Lower leg skin (tissue), 4 donors: ENCODE data around the gene AMFR. TPM values are rescaled to one million over a fixed set of nuclear protein-coding genes. Genes with fewer than 3 reads are reported as not detected.
"Not testable (repeated sequence)": the region's sequence is repeated elsewhere in the genome, so short reads cannot be mapped to it uniquely, and the experiment has no call there.

ENCODE experiments used
- DNase-seq, 2 donors: peaks; one replicate each; pipeline ENCODE4 v3.0.0-alpha.2; 2019; ENCODE audit warnings: low spot score in 2 of 2
- H3K4me3 ChIP-seq: fragments of 200-600 bp; sonication (generic); 2 replicates; pipeline ENCODE4 v1.5.1; 2017; ENCODE audit warnings: mild to moderate bottlenecking, low read depth; ENCODE audit not compliant: poor library complexity, severe bottlenecking
- POLR2A ChIP-seq, 2 donors: fragments of 450-650 bp; IDR thresholded peaks; one replicate each; pipeline ENCODE4 v1.6.1; 2016 to 2017; ENCODE audit warnings: antibody characterized with exemption in 2 of 2, mild to moderate bottlenecking in 1 of 2, moderate library complexity in 1 of 2
- WGBS, 2 donors: methylation state at CpG; one replicate each; pipeline ENCODE4 v1.1.5; 2018; 5-methylcytosine and 5-hydroxymethylcytosine counted together
- intact Hi-C: fragments of 100-400 bp; cut with DNase I; formaldehyde crosslinking; loops from one replicate; pipeline ENCODE4 v1.15.0; 2023; ENCODE audit warnings: low total_unique reads
- total RNA-seq, 4 donors: library from RNA; depleted of rRNA; stranded (reverse); fragments of >200 nt; gene quantifications; one replicate each; pipeline ENCODE4 v1.1.0, GENCODE V29; 2016
- TF ChIP-seq, protein P1 (sequence below), 3 donors: fragments of 450-650 bp; IDR thresholded peaks; one replicate each; pipeline ENCODE4 v1.5.1; 2016; ENCODE audit warnings: antibody characterized with exemption in 3 of 3, mild to moderate bottlenecking in 3 of 3, moderate library complexity in 2 of 3

The AMFR gene
- total RNA-seq, 4 donors from 2014 or later = 77.3 to 149 (median 124) TPM

- no peak for DNase-seq
- H3K4me3 ChIP-seq = no peak overlapping the region
- intact Hi-C loops = no loop called here
- 68% methylated on average over 5 of the region's 5 CpGs for WGBS, 2 donors
- TF ChIP-seq POLR2A (IDR thresholded peaks at IDR 0.05) = no peak
- TF ChIP-seq, protein P1, sequence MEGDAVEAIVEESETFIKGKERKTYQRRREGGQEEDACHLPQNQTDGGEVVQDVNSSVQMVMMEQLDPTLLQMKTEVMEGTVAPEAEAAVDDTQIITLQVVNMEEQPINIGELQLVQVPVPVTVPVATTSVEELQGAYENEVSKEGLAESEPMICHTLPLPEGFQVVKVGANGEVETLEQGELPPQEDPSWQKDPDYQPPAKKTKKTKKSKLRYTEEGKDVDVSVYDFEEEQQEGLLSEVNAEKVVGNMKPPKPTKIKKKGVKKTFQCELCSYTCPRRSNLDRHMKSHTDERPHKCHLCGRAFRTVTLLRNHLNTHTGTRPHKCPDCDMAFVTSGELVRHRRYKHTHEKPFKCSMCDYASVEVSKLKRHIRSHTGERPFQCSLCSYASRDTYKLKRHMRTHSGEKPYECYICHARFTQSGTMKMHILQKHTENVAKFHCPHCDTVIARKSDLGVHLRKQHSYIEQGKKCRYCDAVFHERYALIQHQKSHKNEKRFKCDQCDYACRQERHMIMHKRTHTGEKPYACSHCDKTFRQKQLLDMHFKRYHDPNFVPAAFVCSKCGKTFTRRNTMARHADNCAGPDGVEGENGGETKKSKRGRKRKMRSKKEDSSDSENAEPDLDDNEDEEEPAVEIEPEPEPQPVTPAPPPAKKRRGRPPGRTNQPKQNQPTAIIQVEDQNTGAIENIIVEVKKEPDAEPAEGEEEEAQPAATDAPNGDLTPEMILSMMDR (IDR thresholded peaks at IDR 0.05) = no peak
These were observed 24.9 kb downstream of the AMFR start for GRCh38 chr16:56400458-56400857.

- WGBS, 2 donors = 89 to 96% methylated on average over 2 of the region's 2 CpGs
- no peak overlapping the region for H3K4me3 ChIP-seq
- no peak for DNase-seq
- TF ChIP-seq, protein P1 (IDR thresholded peaks at IDR 0.05) = no peak
- TF ChIP-seq POLR2A (IDR thresholded peaks at IDR 0.05) = no peak
- intact Hi-C loops = no loop called here
These were observed 25.9 kb downstream of the AMFR start for GRCh38 chr16:56399486-56399885.

- no peak for DNase-seq
- 55 to 69% methylated on average over 2 of the region's 2 CpGs for WGBS, 2 donors
- TF ChIP-seq POLR2A (IDR thresholded peaks at IDR 0.05) = no peak
- TF ChIP-seq, protein P1 (IDR thresholded peaks at IDR 0.05) = no peak
- H3K4me3 ChIP-seq = no peak overlapping the region
- intact Hi-C loops = no loop called here
These were observed 26.3 kb downstream of the AMFR start for GRCh38 chr16:56399047-56399446.

GRCh38 chr16:56396724-56397123 is 28.6 kb downstream of the AMFR start:
- intact Hi-C loops = not testable (repeated sequence)
- WGBS, 2 donors = 81 to 98% methylated on average over 3 of the region's 3 CpGs

GRCh38 chr16:56389554-56389953 is 35.8 kb downstream of the AMFR start:
- 96 to 98% methylated on average over 3 of the region's 3 CpGs for WGBS, 2 donors
- intact Hi-C loops = no loop called here
- no peak for TF ChIP-seq POLR2A (IDR thresholded peaks at IDR 0.05)
- TF ChIP-seq, protein P1 (IDR thresholded peaks at IDR 0.05) = no peak
- no peak overlapping the region for H3K4me3 ChIP-seq
- DNase-seq = no peak

More at GRCh38 chr16:56396724-56397123, 28.6 kb downstream of the AMFR start:
- DNase-seq, H3K4me3 ChIP-seq: not testable (repeated sequence)

DNA sequence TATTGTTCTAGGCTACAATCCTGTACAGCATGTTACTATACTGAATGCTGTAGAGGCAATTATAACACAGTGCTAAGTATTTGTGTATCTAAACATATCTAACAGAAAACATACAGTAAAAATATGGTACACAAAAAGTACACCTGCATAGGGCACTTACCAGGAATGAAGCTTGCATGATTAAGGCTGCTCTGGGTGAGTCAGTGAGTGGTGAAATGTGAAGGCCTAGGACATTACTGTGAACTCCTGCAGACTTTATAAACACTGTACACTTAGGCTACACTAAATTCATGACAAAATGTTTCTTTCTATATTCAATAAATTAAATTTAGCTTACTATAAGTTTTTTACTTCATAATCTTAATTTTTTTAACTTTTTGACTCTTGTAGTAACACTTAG is 37.1 kb downstream of the AMFR start:
- DNase-seq = no peak
- no peak overlapping the region for H3K4me3 ChIP-seq
- TF ChIP-seq, protein P1 (IDR thresholded peaks at IDR 0.05) = no peak
- TF ChIP-seq POLR2A (IDR thresholded peaks at IDR 0.05) = no peak
- intact Hi-C loops = no loop called here
